Progenitor cell of endocrine pancreas (in vitro differentiated cells): ENCODE results near the gene PAK5. TPM values are rescaled to one million over a fixed set of nuclear protein-coding genes. Genes with fewer than 3 reads are reported as not detected.

ENCODE experiments used
- DNase-seq: peaks from one replicate; pipeline ENCODE4 v3.0.0; 2021; ENCODE audit warnings: low spot score; ENCODE audit not compliant: unreplicated experiment
- H3K27ac Mint-ChIP-seq: 2 replicates; pipeline ENCODE4 v1.8.0; 2021; ENCODE audit warnings: mild to moderate bottlenecking, moderate library complexity, mixed read lengths
- H3K27me3 Mint-ChIP-seq: 2 replicates; pipeline ENCODE4 v1.8.0; 2021; ENCODE audit warnings: mixed read lengths
- H3K36me3 Mint-ChIP-seq: 2 replicates; pipeline ENCODE4 v1.8.0; 2022; ENCODE audit warnings: mixed read lengths; ENCODE audit not compliant: insufficient read depth
- H3K4me1 Mint-ChIP-seq: 2 replicates; pipeline ENCODE4 v1.8.0; 2021; ENCODE audit warnings: low read depth, mixed read lengths
- H3K4me3 Mint-ChIP-seq: 2 replicates; pipeline ENCODE4 v1.8.0; 2021; ENCODE audit warnings: low read depth, mild to moderate bottlenecking, moderate library complexity, mixed read lengths
- H3K9me3 Mint-ChIP-seq: 2 replicates; pipeline ENCODE4 v1.8.0; 2021; ENCODE audit warnings: low read depth, mixed read lengths
- CTCF ChIP-seq: fragments of 200-600 bp; sonication (generic); IDR thresholded peaks from one replicate; pipeline ENCODE4 v1.5.0; 2021; ENCODE audit warnings: antibody characterized with exemption, mild to moderate bottlenecking; ENCODE audit not compliant: unreplicated experiment
- total RNA-seq: library from RNA; stranded (reverse); gene quantifications from 2 replicates; pipeline ENCODE4 v1.2.1, GENCODE V29; 2021

The PAK5 gene
- total RNA-seq, 1 donor from 2014 or later: 12.2 TPM

GRCh38 chr20:9492067-9492466 is 346.8 kb downstream of the PAK5 start:
- no peak overlapping the region for H3K4me3 Mint-ChIP-seq

GRCh38 chr20:9491324-9491723 is 347.6 kb downstream of the PAK5 start:
- no peak for TF ChIP-seq CTCF
- peaks cover 3% of the 10 kb centered on the region for H3K9me3 Mint-ChIP-seq
- no peaks in the 10 kb centered on the region for H3K36me3 Mint-ChIP-seq
- H3K4me1 Mint-ChIP-seq: no peaks in the 10 kb centered on the region
- no peak overlapping the region for H3K27ac Mint-ChIP-seq
- no peak overlapping the region for H3K4me3 Mint-ChIP-seq
- H3K27me3 Mint-ChIP-seq: peaks cover 7% of the 10 kb centered on the region
- no peak for DNase-seq

More at GRCh38 chr20:9492067-9492466, 346.8 kb downstream of the PAK5 start:
- TF ChIP-seq CTCF: no peak
- peaks cover 7% of the 10 kb centered on the region for H3K27me3 Mint-ChIP-seq
- H3K4me1 Mint-ChIP-seq: no peaks in the 10 kb centered on the region
- peaks cover 3% of the 10 kb centered on the region for H3K9me3 Mint-ChIP-seq
- H3K27ac Mint-ChIP-seq: no peak overlapping the region
- no peaks in the 10 kb centered on the region for H3K36me3 Mint-ChIP-seq
- no peak for DNase-seq

GRCh38 chr20:9490631-9491030 is 348.2 kb downstream of the PAK5 start:
- H3K9me3 Mint-ChIP-seq: no peaks in the 10 kb centered on the region
- no peak for TF ChIP-seq CTCF
- no peak overlapping the region for H3K4me3 Mint-ChIP-seq
- peaks cover 4% of the 10 kb centered on the region for H3K27me3 Mint-ChIP-seq
- no peaks in the 10 kb centered on the region for H3K36me3 Mint-ChIP-seq
- DNase-seq: no peak
- no peak overlapping the region for H3K27ac Mint-ChIP-seq
- no peaks in the 10 kb centered on the region for H3K4me1 Mint-ChIP-seq

- Mint-ChIP-seq H3K4me3 (no peak overlapping the region), H3K36me3 (no peaks in the 10 kb centered on the region), H3K9me3 (no peaks in the 10 kb centered on the region), H3K4me1 (no peaks in the 10 kb centered on the region), H3K27me3 (peaks cover 4% of the 10 kb centered on the region), H3K27ac (no peak overlapping the region)
- no peak for TF ChIP-seq CTCF
- no peak for DNase-seq
Observed at GRCh38 chr20:9490161-9490560, 348.7 kb downstream of the PAK5 start.

- DNase-seq: no peak
- Mint-ChIP-seq H3K4me1 (no peaks in the 10 kb centered on the region), H3K9me3 (no peaks in the 10 kb centered on the region), H3K27ac (no peak overlapping the region), H3K27me3 (peaks cover 4% of the 10 kb centered on the region), H3K4me3 (no peak overlapping the region), H3K36me3 (no peaks in the 10 kb centered on the region)
- no peak for TF ChIP-seq CTCF
Observed at GRCh38 chr20:9488063-9488462, 350.8 kb downstream of the PAK5 start.

Other genes with a start within 250 kb of the PAK5 start
- gene ANKEF1, start 195.9 kb upstream of the PAK5 start, total RNA-seq: 10.9 and 12.5 TPM in 2 replicates